HepG2 (cell line): ENCODE measurements around the gene NFATC3. TPM values are rescaled to one million over a fixed set of nuclear protein-coding genes. Genes with fewer than 3 reads are reported as not detected.

Source experiments
- ATF7-NPFF ChIP-seq: sonication (generic); formaldehyde crosslinking; IDR thresholded peaks from 2 replicates; pipeline ENCODE4 v1.8.1; 2023; ENCODE audit warnings: mild to moderate bottlenecking, low read depth, missing genetic modification reagents, moderate library complexity
- CEBPG ChIP-seq: IDR thresholded peaks from 2 replicates; pipeline ENCODE4 v1.6.1; 2016
- GPN1 ChIP-seq: sonication (generic); formaldehyde crosslinking; IDR thresholded peaks from 2 replicates; pipeline ENCODE4 v1.5.1; 2020; ENCODE audit warnings: missing genetic modification reagents, borderline replicate concordance
- IKZF4 ChIP-seq: sonication (generic); formaldehyde crosslinking; IDR thresholded peaks from 2 replicates; pipeline ENCODE4 v1.5.1; 2020; ENCODE audit warnings: borderline replicate concordance, mild to moderate bottlenecking, low read depth, missing genetic modification reagents; ENCODE audit errors: not compliant biosample characterization
- ISX ChIP-seq: sonication (generic); formaldehyde crosslinking; conservative IDR thresholded peaks from 2 replicates; pipeline ENCODE4 v1.5.0; 2020; ENCODE audit warnings: missing genetic modification reagents
- KLF9 ChIP-seq: IDR thresholded peaks from 2 replicates; pipeline ENCODE4 v1.6.1; 2016; ENCODE audit warnings: low read depth
- NFE2L2 ChIP-seq: fragments of 150-350 bp; IDR thresholded peaks from 2 replicates; pipeline ENCODE4 v1.6.1; 2014; ENCODE audit warnings: low read length
- NKX3-1 ChIP-seq: sonication (generic); formaldehyde crosslinking; IDR thresholded peaks from 2 replicates; pipeline ENCODE4 v1.5.0; 2020; ENCODE audit warnings: missing genetic modification reagents
- REPIN1 ChIP-seq: sonication (generic); formaldehyde crosslinking; IDR thresholded peaks from 2 replicates; pipeline ENCODE4 v1.8.0; 2022; ENCODE audit warnings: missing genetic modification reagents, low read depth, mild to moderate bottlenecking, borderline replicate concordance
- RXRB ChIP-seq: IDR thresholded peaks from 2 replicates; pipeline ENCODE4 v1.6.1; 2016; ENCODE audit warnings: borderline replicate concordance, missing genetic modification reagents, missing compliant biosample characterization
- TBX3 ChIP-seq: fragments of 450-650 bp; IDR thresholded peaks from 2 replicates; pipeline ENCODE4 v1.6.1; 2017; ENCODE audit warnings: antibody characterized with exemption, mild to moderate bottlenecking, inconsistent platforms, borderline replicate concordance
- TCF12 ChIP-seq, 2 experiments: fragments of 450-650 bp in 1 of 2; sonication (generic) in 1 of 2; formaldehyde crosslinking in 1 of 2; IDR thresholded peaks; 2 replicates each; pipeline versions ENCODE4 v1.6.1 to v1.8.0; 2017 to 2022; ENCODE audit warnings: antibody characterized with exemption in 1 of 2, mild to moderate bottlenecking in 1 of 2, missing genetic modification reagents in 1 of 2, moderate library complexity in 1 of 2
- TEAD2 ChIP-seq: sonication (generic); formaldehyde crosslinking; IDR thresholded peaks from 2 replicates; pipeline ENCODE4 v1.9.0; 2021; ENCODE audit warnings: missing genetic modification reagents
- U2AF2 ChIP-seq: fragments of 200-400 bp; formaldehyde crosslinking; IDR thresholded peaks from 2 replicates; pipeline ENCODE4 v1.6.1; 2017; ENCODE audit warnings: low read depth, mild to moderate bottlenecking, low read length
- ZFAT ChIP-seq: sonication (generic); formaldehyde crosslinking; conservative IDR thresholded peaks from 2 replicates; pipeline ENCODE4 v1.8.1; 2023; ENCODE audit warnings: missing genetic modification reagents, inconsistent platforms
- ZFY ChIP-seq: sonication (generic); formaldehyde crosslinking; IDR thresholded peaks from 2 replicates; pipeline ENCODE4 v1.4.0; 2020; ENCODE audit warnings: missing genetic modification reagents
- ZNF230 ChIP-seq: sonication (generic); formaldehyde crosslinking; IDR thresholded peaks from 2 replicates; pipeline ENCODE4 v1.4.0; 2020; ENCODE audit warnings: mild to moderate bottlenecking, missing genetic modification reagents
- ZNF260 ChIP-seq: sonication (generic); formaldehyde crosslinking; IDR thresholded peaks from 2 replicates; pipeline ENCODE4 v1.4.0; 2020; ENCODE audit warnings: missing genetic modification reagents, low read depth, mild to moderate bottlenecking, borderline replicate concordance
- ZNF382 ChIP-seq: sonication (generic); formaldehyde crosslinking; IDR thresholded peaks from 2 replicates; pipeline ENCODE4 v1.5.0; 2020; ENCODE audit warnings: missing genetic modification reagents, mild to moderate bottlenecking, borderline replicate concordance
- polyA plus RNA-seq, 8 experiments: library from polyadenylated mRNA; depleted of rRNA in 3 of 8; stranded (reverse) in 7 of 8; unstranded in 1 of 8; fragments of >200 nt; fragmentation: Illumina TruSeq in 4 of 8; extraction: Trizol in 4 of 8; gene quantifications; 2 replicates each; pipeline versions ENCODE4 v1.2.1 to v1.2.3, GENCODE V29; 2011 to 2016; ENCODE audit warnings: low read depth in 4 of 8, missing spikeins in 1 of 8, mixed read lengths in 1 of 8; ENCODE audit not compliant: insufficient read depth in 1 of 8
- total RNA-seq, 5 experiments: library from RNA; depleted of rRNA; stranded (reverse); fragments of >200 nt; fragmentation: Illumina TruSeq; extraction: Trizol; gene quantifications; 2 replicates each; pipeline ENCODE4 v1.2.3, GENCODE V29; 2016; ENCODE audit warnings: low read depth in 1 of 5
- TF ChIP-seq, protein P1 (sequence below), 2 experiments: sonication (generic) in 1 of 2; formaldehyde crosslinking in 1 of 2; IDR thresholded peaks; 2 replicates each; pipeline versions ENCODE4 v1.5.1 to v1.6.1; 2011 to 2020; ENCODE audit warnings: borderline replicate concordance in 1 of 2, low read depth in 1 of 2, low read length in 1 of 2, mild to moderate bottlenecking in 1 of 2, missing genetic modification reagents in 1 of 2, moderate library complexity in 1 of 2
- TF ChIP-seq, protein P2 (sequence below): sonication (generic); formaldehyde crosslinking; IDR thresholded peaks from 2 replicates; pipeline ENCODE4 v1.8.0; 2022; ENCODE audit warnings: missing genetic modification reagents, mild to moderate bottlenecking, inconsistent platforms, borderline replicate concordance
- TF ChIP-seq, protein P3 (sequence below): sonication (generic); formaldehyde crosslinking; IDR thresholded peaks from 2 replicates; pipeline ENCODE4 v1.5.0; 2020; ENCODE audit warnings: missing genetic modification reagents, mild to moderate bottlenecking, borderline replicate concordance

NFATC3 gene
- total and polyA plus RNA-seq, 2 of the 13 experiments (the other 11 are each of a cell fraction or from before 2014, with no cell fraction given), result 52.6 to 62.7 TPM

DNA sequence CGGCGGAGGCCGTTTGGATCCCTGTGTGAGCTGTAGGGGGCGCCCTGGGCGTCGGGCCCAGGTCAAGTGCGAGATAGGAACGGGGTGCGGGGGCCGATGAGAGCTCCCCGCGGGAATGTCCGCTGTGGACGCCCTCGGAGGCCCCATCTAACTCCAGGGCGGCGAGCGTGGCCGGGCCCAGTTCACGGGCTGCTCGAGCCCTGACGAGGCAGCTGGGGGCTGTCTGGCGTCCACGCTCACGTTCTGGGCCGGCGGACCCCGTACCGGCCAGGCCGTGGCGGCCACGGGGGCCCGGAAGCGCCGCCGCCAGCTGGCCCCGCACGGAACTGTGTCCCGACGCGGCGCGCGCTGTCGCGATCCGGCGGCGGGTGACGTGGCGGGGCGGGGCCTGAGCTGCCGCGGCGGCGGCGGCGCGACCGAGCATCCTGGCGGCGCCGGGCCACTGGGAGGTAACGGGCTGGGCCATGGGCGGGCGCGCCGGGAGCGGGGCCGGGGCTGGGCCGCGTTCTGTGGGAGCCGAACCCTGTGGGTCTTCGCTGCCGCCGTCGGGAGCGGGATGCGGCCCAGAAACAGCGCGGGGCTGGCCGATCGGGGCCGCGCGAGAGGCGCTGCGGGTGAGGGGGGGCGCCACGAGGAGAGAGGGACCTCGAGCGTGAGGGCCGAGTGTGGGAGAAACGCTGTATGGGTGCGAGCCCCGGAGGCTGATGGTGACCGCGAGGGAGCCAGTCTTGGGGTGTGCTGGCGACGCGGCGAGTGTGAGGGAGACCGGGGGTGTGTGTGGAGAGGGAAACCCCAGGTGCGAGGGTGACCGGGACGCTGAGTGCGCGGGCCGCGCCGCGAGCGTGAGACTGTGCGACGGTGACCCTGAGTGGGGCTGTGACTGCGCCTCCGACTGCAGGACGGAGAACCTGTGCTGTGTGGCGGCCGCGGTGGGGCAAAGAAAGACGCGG, 179.2 kb downstream of the NFATC3 start, which contains the start of gene SLC7A6 (continued):
- TF ChIP-seq TBX3 (peak; percentile 54; the same call in 1 of the 2 replicates), ATF7-NPFF (CRISPR knock-in tag) (peak; percentile 21; the same call in 1 of the 2 replicates), GPN1 (CRISPR knock-in tag) (no peak), REPIN1 (no peak), TEAD2 (CRISPR knock-in tag) (no peak), ZNF260 (CRISPR knock-in tag) (no peak; the same call in 1 of the 2 replicates), RXRB (CRISPR knock-in tag) (peak; percentile 49; the same call in 1 of the 2 replicates), U2AF2 (no peak), ISX (CRISPR knock-in tag) (no peak), ZNF230 (CRISPR knock-in tag) (peak; percentile 15; the same call in 1 of the 2 replicates), ZFY (CRISPR knock-in tag) (peak; percentile 87), NFE2L2 (no peak), TCF12 (IDR thresholded peaks at IDR 0.05) (no peak), TCF12 (CRISPR knock-in tag; IDR thresholded peaks at IDR 0.05) (peak; percentile 89; the same call in 1 of the 2 replicates), ZFAT (CRISPR knock-in tag) (0 out of 2 replicates have a peak, but pooled peaks have one; percentile 55), ZNF382 (CRISPR knock-in tag) (no peak), CEBPG (no peak), IKZF4 (CRISPR knock-in tag) (no peak), NKX3-1 (CRISPR knock-in tag) (peak; percentile 45; the same call in 1 of the 2 replicates), KLF9 (CRISPR knock-in tag) (0 out of 2 replicates have a peak, but pooled peaks have one; percentile 64)
- TF ChIP-seq, protein P1, sequence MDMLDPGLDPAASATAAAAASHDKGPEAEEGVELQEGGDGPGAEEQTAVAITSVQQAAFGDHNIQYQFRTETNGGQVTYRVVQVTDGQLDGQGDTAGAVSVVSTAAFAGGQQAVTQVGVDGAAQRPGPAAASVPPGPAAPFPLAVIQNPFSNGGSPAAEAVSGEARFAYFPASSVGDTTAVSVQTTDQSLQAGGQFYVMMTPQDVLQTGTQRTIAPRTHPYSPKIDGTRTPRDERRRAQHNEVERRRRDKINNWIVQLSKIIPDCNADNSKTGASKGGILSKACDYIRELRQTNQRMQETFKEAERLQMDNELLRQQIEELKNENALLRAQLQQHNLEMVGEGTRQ (IDR thresholded peaks at IDR 0.05; ENCODE audit: low read depth, low read length), result no peak
- TF ChIP-seq, protein P1 (CRISPR knock-in tag; IDR thresholded peaks at IDR 0.05; ENCODE audit: borderline replicate concordance), result no peak
- TF ChIP-seq, protein P2, sequence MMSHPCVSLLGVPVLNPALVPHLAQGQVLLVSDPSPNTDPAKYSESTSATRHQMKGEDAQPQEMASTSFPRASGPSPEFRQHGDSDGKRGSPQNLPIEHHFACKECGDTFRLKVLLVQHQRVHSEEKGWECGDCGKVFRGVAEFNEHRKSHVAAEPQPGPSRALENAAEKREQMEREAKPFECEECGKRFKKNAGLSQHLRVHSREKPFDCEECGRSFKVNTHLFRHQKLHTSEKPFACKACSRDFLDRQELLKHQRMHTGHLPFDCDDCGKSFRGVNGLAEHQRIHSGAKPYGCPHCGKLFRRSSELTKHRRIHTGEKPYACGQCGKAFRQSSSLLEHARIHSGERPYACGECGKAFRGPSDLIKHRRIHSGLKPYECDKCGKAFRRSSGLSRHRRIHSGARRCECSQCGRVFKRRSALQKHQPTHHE, result no peak
- TF ChIP-seq, protein P3, sequence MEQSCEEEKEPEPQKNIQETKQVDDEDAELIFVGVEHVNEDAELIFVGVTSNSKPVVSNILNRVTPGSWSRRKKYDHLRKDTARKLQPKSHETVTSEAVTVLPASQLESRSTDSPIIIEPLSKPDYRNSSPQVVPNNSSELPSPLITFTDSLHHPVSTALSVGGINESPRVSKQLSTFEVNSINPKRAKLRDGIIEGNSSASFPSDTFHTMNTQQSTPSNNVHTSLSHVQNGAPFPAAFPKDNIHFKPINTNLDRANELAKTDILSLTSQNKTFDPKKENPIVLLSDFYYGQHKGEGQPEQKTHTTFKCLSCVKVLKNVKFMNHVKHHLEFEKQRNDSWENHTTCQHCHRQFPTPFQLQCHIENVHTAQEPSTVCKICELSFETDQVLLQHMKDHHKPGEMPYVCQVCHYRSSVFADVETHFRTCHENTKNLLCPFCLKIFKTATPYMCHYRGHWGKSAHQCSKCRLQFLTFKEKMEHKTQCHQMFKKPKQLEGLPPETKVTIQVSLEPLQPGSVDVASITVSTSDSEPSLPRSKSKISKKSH, result peak; percentile 80; the same call in 1 of the 2 replicates
